Measurements from ENCODE around the gene PARD3B. TPM values are rescaled to one million over a fixed set of nuclear protein-coding genes. Genes with fewer than 3 reads are reported as not detected.

The PARD3B gene
- total and polyA plus RNA-seq, 2 of the 8 experiments (the other 6 are each of a cell fraction or from before 2014, with no cell fraction given): 1.2 to 5.7 TPM

- H4K91ac ChIP-seq (replicated peaks; ENCODE audit: insufficient read length, low read length): no peak overlapping the region
- no peak overlapping the region for H2AFZ ChIP-seq (ENCODE audit: low read length)
- H3K23ac ChIP-seq (ENCODE audit: insufficient read length): no peak overlapping the region
- H2BK15ac ChIP-seq (ENCODE audit: low read length): no peak overlapping the region
- FAIRE-seq: no peak
- no peaks in the 10 kb centered on the region for H3K36me3 ChIP-seq (ENCODE audit: control insufficient read depth in 2 of 4, insufficient read depth in 4 of 4, low read length in 3 of 4)
- TF ChIP-seq CTBP2 (IDR thresholded peaks at IDR 0.05; ENCODE audit: borderline replicate concordance, insufficient read depth, insufficient read length, low read length): no peak
- TF ChIP-seq CREB1 (IDR thresholded peaks at IDR 0.05): no peak
- no peak for TF ChIP-seq HDAC6 (IDR thresholded peaks at IDR 0.05; ENCODE audit: low read depth, low read length)
- TF ChIP-seq CTCF (IDR thresholded peaks at IDR 0.05; ENCODE audit: control extremely low read depth in 1 of 3, insufficient read depth in 1 of 3, low read depth in 1 of 3, low read length in 3 of 3): no peak
- no peak for TF ChIP-seq SIRT6 (IDR thresholded peaks at IDR 0.05; ENCODE audit: low read length)
- TF ChIP-seq RAD21 (IDR thresholded peaks at IDR 0.05 in 1 of 2, conservative IDR thresholded peaks at IDR 0.05 in 1 of 2; ENCODE audit: low read depth in 2 of 2, low read length in 2 of 2): no peak
- no peak for TF ChIP-seq RBBP5 (IDR thresholded peaks at IDR 0.05; ENCODE audit: borderline replicate concordance, low read depth, low read length)
- no peak overlapping the region for H4K5ac ChIP-seq (ENCODE audit: insufficient read length, low read depth, low read length)
- H3K9ac ChIP-seq (replicated peaks in 1 of 4; ENCODE audit: extremely low read depth in 1 of 4, low read depth in 3 of 4, low read length in 3 of 4): no peak overlapping the region
- no peaks in the 10 kb centered on the region for H4K20me1 ChIP-seq (replicated peaks in 1 of 2; ENCODE audit: control insufficient read depth in 1 of 2, insufficient read depth in 2 of 2, low read length in 2 of 2)
- no peaks in the 10 kb centered on the region for H3K4me1 ChIP-seq (replicated peaks in 1 of 4; ENCODE audit: control insufficient read depth in 3 of 4, insufficient read depth in 4 of 4, low read length in 3 of 4)
- no peaks in the 10 kb centered on the region for H3K23me2 ChIP-seq (ENCODE audit: low read depth, low read length)
- no peak overlapping the region for H2BK5ac ChIP-seq (ENCODE audit: low read depth, low read length)
- no peak overlapping the region for H2BK20ac ChIP-seq (ENCODE audit: low read length)
- H3K4me3 ChIP-seq (ENCODE audit: extremely low read depth in 1 of 4, insufficient read depth in 2 of 4, low read depth in 3 of 4, low read length in 4 of 4): no peak overlapping the region
- CTCF ChIA-PET (ENCODE audit: partially characterized antibody): interaction anchor here (0.6 to 1.2 kb wide), 3 partner anchors 9 to 259 kb away, joined by 3 read pairs; no protein-coding TSS in a partner anchor
- H3K18ac ChIP-seq (ENCODE audit: extremely low read depth, low read length): no peak overlapping the region
- no peak overlapping the region for H3K27ac ChIP-seq (ENCODE audit: low read depth, low read length)
- H2AK5ac ChIP-seq (ENCODE audit: low read depth, low read length): no peak overlapping the region
- H3K4ac ChIP-seq (replicated peaks; ENCODE audit: insufficient read length, low read depth, low read length): no peak overlapping the region
- H3K27me3 ChIP-seq (replicated peaks in 1 of 4; ENCODE audit: control insufficient read depth in 3 of 4, extremely low read depth in 1 of 4, insufficient read depth in 3 of 4, low read length in 3 of 4): no peaks in the 10 kb centered on the region
- H3K79me2 ChIP-seq (ENCODE audit: control insufficient read depth in 1 of 2, insufficient read depth in 2 of 2, low read length in 2 of 2): no peaks in the 10 kb centered on the region
- no peak overlapping the region for H2BK12ac ChIP-seq (ENCODE audit: low read depth, low read length)
- H3K4me2 ChIP-seq (ENCODE audit: insufficient read depth in 1 of 2, low read depth in 2 of 2, low read length in 2 of 2): no peak overlapping the region
- H4K8ac ChIP-seq (ENCODE audit: extremely low read depth, insufficient read depth, low read length): no peak overlapping the region
- no peak overlapping the region for H2BK120ac ChIP-seq (replicated peaks; ENCODE audit: low read depth, low read length)
- DNase-seq (ENCODE audit: low read depth in 1 of 2, low spot score in 2 of 2): no peak
- H3K79me1 ChIP-seq (ENCODE audit: low read depth, low read length): no peaks in the 10 kb centered on the region
- 89% methylated on average over 6 of the region's 6 CpGs; no CpG with 5 or more reads in 1 of the 2 experiments for WGBS, 2 experiments (ENCODE audit: extremely low coverage in 1 of 2, insufficient coverage in 1 of 2, insufficient read length in 1 of 2, insufficient replicate concordance in 2 of 2, low coverage in 1 of 2, low lambda C conversion rate in 2 of 2, missing lambda C conversion rate in 1 of 2)
- H3K9me3 ChIP-seq (ENCODE audit: insufficient read depth in 2 of 2, low read depth in 1 of 2, low read length in 1 of 2): no peaks in the 10 kb centered on the region; a peak in 2 of 4 replicates
- H3K14ac ChIP-seq (ENCODE audit: insufficient read length): no peak overlapping the region
- no peak overlapping the region for H3K56ac ChIP-seq (replicated peaks; ENCODE audit: insufficient read length, low read depth, low read length)
- POLR2A ChIA-PET (ENCODE audit: partially characterized antibody): no interaction called here
Observed at GRCh38 chr2:205570648-205571047, 1025.4 kb downstream of the PARD3B start.

Measured in H1 (cell line).